Measurements from ENCODE around the gene KIFBP.

DNA sequence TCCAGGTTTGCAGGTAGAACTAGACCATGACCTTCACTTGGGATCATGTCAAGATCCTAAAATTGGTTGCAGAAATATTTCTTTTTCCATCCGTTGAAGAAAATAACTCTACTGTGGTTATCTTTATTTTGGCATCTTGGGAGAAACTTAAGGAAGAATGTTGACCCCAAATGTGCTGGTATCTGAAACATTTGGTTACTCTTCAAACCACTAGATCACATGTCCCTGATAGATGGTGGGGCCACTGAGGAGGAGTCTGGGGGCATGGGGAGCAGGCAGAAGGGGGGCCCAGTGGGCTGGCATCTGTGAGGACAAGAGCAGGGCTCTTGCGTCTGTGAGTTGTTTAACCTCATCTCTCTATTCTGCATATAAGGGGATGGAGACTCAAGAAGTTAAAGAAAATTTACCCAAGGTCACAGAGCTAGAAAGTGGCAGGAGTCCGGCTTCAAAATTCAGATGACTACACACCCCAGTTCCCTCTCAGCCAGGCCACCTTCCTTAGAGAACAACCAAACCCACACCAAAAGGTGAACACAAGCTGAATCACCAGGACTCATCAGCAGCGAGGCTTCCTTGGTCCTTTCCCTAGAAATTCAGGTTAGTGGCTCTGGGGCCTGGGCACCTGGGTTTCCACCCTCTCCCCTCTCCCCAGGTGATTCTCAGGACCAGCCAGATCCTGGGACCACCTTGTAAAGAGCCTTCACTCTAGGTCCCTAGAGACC lies 58.7 kb downstream of the KIFBP start:
- TF ChIP-seq POLR2A (IDR thresholded peaks at IDR 0.05; ENCODE audit: low read depth, low read length) (no peak), POLR2AphosphoS5 (IDR thresholded peaks at IDR 0.05; ENCODE audit: low read depth, low read length) (no peak), SPI1 (IDR thresholded peaks at IDR 0.05; ENCODE audit: low read depth, low read length) (no peak)
